ENCODE measurements around the gene NLRP13. TPM values are rescaled to one million over a fixed set of nuclear protein-coding genes. Genes with fewer than 3 reads are reported as not detected.

Gene NLRP13
- total and polyA plus RNA-seq, 8 donors, result not detected

GRCh38 chr19:55857974-55858373, 74.2 kb downstream of the NLRP13 start:
- H3K27ac ChIP-seq, result no peak overlapping the region
- H3K4me3 ChIP-seq, result no peak overlapping the region
- H3K4me1 ChIP-seq, result no peaks in the 10 kb centered on the region
- H3K36me3 ChIP-seq, result no peaks in the 10 kb centered on the region
- H3K9me3 ChIP-seq, result peaks cover 0 to 20% of the 10 kb centered on the region in 2 donors
- intact Hi-C loops (cut with DNase I), result no loop called here
- ATAC-seq (no peak), DNase-seq (no peak)
- no peak for TF ChIP-seq CTCF (IDR thresholded peaks at IDR 0.05)
- no peaks in the 10 kb centered on the region for H3K27me3 ChIP-seq

GRCh38 chr19:55857149-55857548, 75.0 kb downstream of the NLRP13 start:
- H3K4me1 ChIP-seq, result no peaks in the 10 kb centered on the region
- H3K4me3 ChIP-seq, result no peak overlapping the region
- ATAC-seq, result no peak
- no peak for DNase-seq
- TF ChIP-seq CTCF (IDR thresholded peaks at IDR 0.05), result no peak
- H3K36me3 ChIP-seq, result no peaks in the 10 kb centered on the region
- H3K9me3 ChIP-seq, result peaks cover 0 to 23% of the 10 kb centered on the region in 2 donors
- no peaks in the 10 kb centered on the region for H3K27me3 ChIP-seq
- intact Hi-C loops (cut with DNase I), result no loop called here
- H3K27ac ChIP-seq, result no peak overlapping the region

- H3K4me1 ChIP-seq, result no peaks in the 10 kb centered on the region
- peaks cover 0 to 20% of the 10 kb centered on the region in 2 donors for H3K9me3 ChIP-seq
- no peaks in the 10 kb centered on the region for H3K27me3 ChIP-seq
- H3K4me3 ChIP-seq, result no peak overlapping the region
- no peak for DNase-seq
- TF ChIP-seq CTCF (IDR thresholded peaks at IDR 0.05), result no peak
- no peaks in the 10 kb centered on the region for H3K36me3 ChIP-seq
- no peak for ATAC-seq
- no peak overlapping the region for H3K27ac ChIP-seq
- intact Hi-C loops (cut with DNase I), result no loop called here
Observed at GRCh38 chr19:55855160-55855559, 77.0 kb downstream of the NLRP13 start.

Other genes starting within 250 kb of the NLRP13 start
- gene NLRP9, start 193.9 kb downstream of the NLRP13 start, total RNA-seq, result not detected
- under 1 TPM in 1 of 6 donors, not detected in 5; 0.08 TPM for gene NLRP9, start 193.9 kb downstream of the NLRP13 start, polyA plus RNA-seq (ENCODE audit: insufficient read length in 6 of 6)
- gene RFPL4A, start 173.2 kb downstream of the NLRP13 start, total RNA-seq, result not detected
- under 1 TPM in 1 of 6 donors, not detected in 5; 0.34 TPM for gene RFPL4A, start 173.2 kb downstream of the NLRP13 start, polyA plus RNA-seq (ENCODE audit: insufficient read length in 6 of 6)
- gene RFPL4AL1, start 163.2 kb downstream of the NLRP13 start, total RNA-seq, result not detected
- gene RFPL4AL1, start 163.2 kb downstream of the NLRP13 start, polyA plus RNA-seq (ENCODE audit: insufficient read length in 6 of 6), result under 1 TPM in 2 of 6 donors, not detected in 4; 0.18 to 0.19 TPM
- not detected for gene NLRP11, start 100.3 kb downstream of the NLRP13 start, total RNA-seq
- under 1 TPM in 2 of 6 donors, not detected in 4; 0.04 TPM for gene NLRP11, start 100.3 kb downstream of the NLRP13 start, polyA plus RNA-seq (ENCODE audit: insufficient read length in 6 of 6)
- not detected for gene NLRP4, start 95.8 kb downstream of the NLRP13 start, total RNA-seq
- gene NLRP4, start 95.8 kb downstream of the NLRP13 start, polyA plus RNA-seq (ENCODE audit: insufficient read length in 6 of 6), result not detected
- gene NLRP8, start 15.5 kb upstream of the NLRP13 start, total RNA-seq, result not detected
- gene NLRP8, start 15.5 kb upstream of the NLRP13 start, polyA plus RNA-seq (ENCODE audit: insufficient read length in 6 of 6), result under 1 TPM in 1 of 6 donors, not detected in 5; 0.04 TPM
- gene NLRP5, start 54.4 kb upstream of the NLRP13 start, total RNA-seq, result not detected
- not detected for gene NLRP5, start 54.4 kb upstream of the NLRP13 start, polyA plus RNA-seq (ENCODE audit: insufficient read length in 6 of 6)
- 10 to 100 TPM; 26.4 to 44.6 TPM for gene ZNF787, start 189.0 kb upstream of the NLRP13 start, total RNA-seq
- gene ZNF787, start 189.0 kb upstream of the NLRP13 start, polyA plus RNA-seq (ENCODE audit: insufficient read length in 6 of 6), result 10 to 100 TPM; 11.0 to 22.5 (median 16.1) TPM
- gene ZNF444, start 209.0 kb upstream of the NLRP13 start, total RNA-seq, result 10 to 100 TPM; 35.4 to 36.8 TPM
- gene ZNF444, start 209.0 kb upstream of the NLRP13 start, polyA plus RNA-seq (ENCODE audit: insufficient read length in 6 of 6), result 10 to 100 TPM; 37.6 to 52.3 (median 45.1) TPM
- not detected for gene GALP, start 243.7 kb upstream of the NLRP13 start, total RNA-seq
- gene GALP, start 243.7 kb upstream of the NLRP13 start, polyA plus RNA-seq (ENCODE audit: insufficient read length in 6 of 6), result not detected